Liver (tissue), 9 donors: Measurements from ENCODE around the gene CEP128. TPM values are rescaled to one million over a fixed set of nuclear protein-coding genes. Genes with fewer than 3 reads are reported as not detected.

Source experiments
- DNase-seq: peaks from one replicate; pipeline ENCODE4 v3.0.0-alpha.2; 2017; ENCODE audit warnings: low spot score
- H3K27ac ChIP-seq, 2 donors: one replicate each; pipeline ENCODE4 v1.7.0; 2013; ENCODE audit warnings: inconsistent platforms in 2 of 2, low read length in 2 of 2, control low read depth in 1 of 2, low read depth in 1 of 2, mild to moderate bottlenecking in 1 of 2
- H3K27me3 ChIP-seq, 4 donors: one replicate each; pipeline versions ENCODE4 v1.6.1 to v1.7.0; 2013; ENCODE audit warnings: low read length in 3 of 4, inconsistent platforms in 1 of 4, mild to moderate bottlenecking in 1 of 4, moderate library complexity in 1 of 4; ENCODE audit not compliant: control insufficient read depth in 4 of 4, insufficient read depth in 4 of 4
- H3K36me3 ChIP-seq, 4 donors: one replicate each; pipeline versions ENCODE4 v1.6.1 to v1.7.0; 2013; ENCODE audit warnings: low read length in 3 of 4, mild to moderate bottlenecking in 3 of 4, low read depth in 1 of 4, moderate library complexity in 1 of 4; ENCODE audit not compliant: control insufficient read depth in 4 of 4, insufficient read depth in 3 of 4
- H3K4me1 ChIP-seq, 4 donors: one replicate each; pipeline versions ENCODE4 v1.6.1 to v1.7.0; 2013; ENCODE audit warnings: low read length in 3 of 4, mild to moderate bottlenecking in 3 of 4, moderate library complexity in 1 of 4; ENCODE audit not compliant: control insufficient read depth in 4 of 4, insufficient read depth in 4 of 4
- H3K4me3 ChIP-seq, 3 donors: one replicate each; pipeline versions ENCODE4 v1.6.1 to v1.7.0; 2013; ENCODE audit warnings: low read length in 3 of 3, control low read depth in 1 of 3, low read depth in 1 of 3, mild to moderate bottlenecking in 1 of 3
- H3K9ac ChIP-seq, 2 donors: one replicate each; pipeline ENCODE4 v1.7.0; 2013; ENCODE audit warnings: low read length in 2 of 2, mild to moderate bottlenecking in 2 of 2, moderate library complexity in 2 of 2, control low read depth in 1 of 2, low read depth in 1 of 2
- H3K9me3 ChIP-seq, 4 donors: one replicate each; pipeline versions ENCODE4 v1.6.1 to v1.7.0; 2013; ENCODE audit warnings: low read length in 3 of 4; ENCODE audit not compliant: control insufficient read depth in 4 of 4
- ATF3 ChIP-seq: IDR thresholded peaks from 2 replicates; pipeline ENCODE4 v1.6.1; 2016; ENCODE audit warnings: antibody characterized with exemption
- CTCF ChIP-seq: fragments of 150-350 bp; IDR thresholded peaks from 2 replicates; pipeline ENCODE4 v1.5.1; 2017; ENCODE audit warnings: improper control_type of control experiment, low read depth, low read length; ENCODE audit not compliant: missing input control
- EGR1 ChIP-seq, 2 donors: IDR thresholded peaks; 2 replicates each; pipeline ENCODE4 v1.6.1; 2016 to 2018; ENCODE audit warnings: antibody characterized with exemption in 2 of 2, low read depth in 2 of 2
- FOXA1 ChIP-seq: IDR thresholded peaks from 2 replicates; pipeline ENCODE4 v1.6.1; 2016; ENCODE audit warnings: antibody characterized with exemption
- GABPA ChIP-seq, 2 donors: IDR thresholded peaks in 1 of 2; conservative IDR thresholded peaks in 1 of 2; 2 replicates each; pipeline ENCODE4 v1.6.1; 2016; ENCODE audit warnings: antibody characterized with exemption in 2 of 2, mild to moderate bottlenecking in 1 of 2, moderate library complexity in 1 of 2
- HNF4A ChIP-seq, 2 donors: conservative IDR thresholded peaks; 2 replicates each; pipeline ENCODE4 v1.6.1; 2016; ENCODE audit warnings: antibody characterized with exemption in 2 of 2, mild to moderate bottlenecking in 2 of 2
- HNF4G ChIP-seq: IDR thresholded peaks from 2 replicates; pipeline ENCODE4 v1.6.1; 2016; ENCODE audit warnings: antibody characterized with exemption
- JUND ChIP-seq, 2 donors: IDR thresholded peaks; 2 replicates each; pipeline ENCODE4 v1.6.1; 2016; ENCODE audit warnings: antibody characterized with exemption in 2 of 2
- MAX ChIP-seq: IDR thresholded peaks from 2 replicates; pipeline ENCODE4 v1.6.1; 2016; ENCODE audit warnings: antibody characterized with exemption
- NR2F2 ChIP-seq: IDR thresholded peaks from 2 replicates; pipeline ENCODE4 v1.6.1; 2016; ENCODE audit warnings: antibody characterized with exemption
- RAD21 ChIP-seq, 2 donors: IDR thresholded peaks; 2 replicates each; pipeline ENCODE4 v1.6.1; 2016; ENCODE audit warnings: antibody characterized with exemption in 2 of 2, mild to moderate bottlenecking in 2 of 2
- REST ChIP-seq: IDR thresholded peaks from 2 replicates; pipeline ENCODE4 v1.6.1; 2016; ENCODE audit warnings: antibody characterized with exemption, mild to moderate bottlenecking
- RXRA ChIP-seq, 2 donors: IDR thresholded peaks; 2 replicates each; pipeline ENCODE4 v1.6.1; 2017 to 2018; ENCODE audit warnings: antibody characterized with exemption in 2 of 2, mild to moderate bottlenecking in 1 of 2
- SP1 ChIP-seq: IDR thresholded peaks from 2 replicates; pipeline ENCODE4 v1.6.1; 2018; ENCODE audit warnings: antibody characterized with exemption, mild to moderate bottlenecking
- TAF1 ChIP-seq: conservative IDR thresholded peaks from 2 replicates; pipeline ENCODE4 v1.6.1; 2016; ENCODE audit warnings: antibody characterized with exemption, mild to moderate bottlenecking
- YY1 ChIP-seq: IDR thresholded peaks from 2 replicates; pipeline ENCODE4 v1.6.1; 2016; ENCODE audit warnings: antibody characterized with exemption, mild to moderate bottlenecking
- ZBTB33 ChIP-seq: IDR thresholded peaks from 2 replicates; pipeline ENCODE4 v1.6.1; 2016; ENCODE audit warnings: antibody characterized with exemption
- WGBS: extraction: QIAGEN DNeasy Blood & Tissue Kit; methylation state at CpG from one replicate; pipeline ENCODE4 v1.1.7; 2013; 5-methylcytosine and 5-hydroxymethylcytosine counted together
- polyA plus RNA-seq, 2 donors: library from polyadenylated mRNA; stranded (reverse) in 1 of 2; unstranded in 1 of 2; fragments of 200-250 nt in 1 of 2; fragments of >200 nt in 1 of 2; fragmentation: Nextera tagmentation in 1 of 2; extraction: Ambion mirVana in 1 of 2; gene quantifications; one replicate each; pipeline versions ENCODE4 v1.2.1 to v1.2.3, GENCODE V29; 2013 to 2015
- total RNA-seq, 2 donors: library from RNA; depleted of rRNA; stranded (reverse); fragments of >200 nt; gene quantifications; one replicate each; pipeline ENCODE4 v1.2.3, GENCODE V29; 2014
- donor health status: healthy.
- donor health status: healthy.
- donor health status: healthy.
- donor health status: healthy.
- donor health status: healthy.

The CEP128 gene
- total and polyA plus RNA-seq, 4 donors = 0.27 to 3.8 (median 1.4) TPM

GRCh38 chr14:80560800-80561657, 380.5 kb downstream of the CEP128 start (continued):
- no peak for TF ChIP-seq REST

GRCh38 chr14:80554139-80554538, 387.4 kb downstream of the CEP128 start:
- no peak overlapping the region for H3K9ac ChIP-seq
- TF ChIP-seq RAD21 (IDR thresholded peaks at IDR 0.05) (no peak), YY1 (no peak), CTCF (no peak), ATF3 (no peak), FOXA1 (no peak), HNF4G (no peak), JUND (IDR thresholded peaks at IDR 0.05) (no peak), HNF4A (conservative IDR thresholded peaks at IDR 0.05) (no peak), REST (no peak), MAX (no peak), GABPA (IDR thresholded peaks at IDR 0.05 in 1 of 2, conservative IDR thresholded peaks at IDR 0.05 in 1 of 2) (no peak), EGR1 (IDR thresholded peaks at IDR 0.05; ENCODE audit: low read depth in 2 of 2) (no peak), RXRA (IDR thresholded peaks at IDR 0.05) (no peak), SP1 (no peak), NR2F2 (no peak), ZBTB33 (no peak), TAF1 (no peak)
- H3K27me3 ChIP-seq = no peaks in the 10 kb centered on the region
- no peak overlapping the region for H3K4me3 ChIP-seq
- no peaks in the 10 kb centered on the region for H3K4me1 ChIP-seq
- no peak overlapping the region for H3K27ac ChIP-seq
- 92% methylated on average over 2 of the region's 2 CpGs for WGBS
- no peak for DNase-seq
- no peaks in the 10 kb centered on the region for H3K9me3 ChIP-seq
- no peaks in the 10 kb centered on the region for H3K36me3 ChIP-seq
